B cell (primary cell): ENCODE measurements around the gene ESRRB.

Experiments
- CTCF ChIP-seq: fragments of 200-600 bp; IDR thresholded peaks from one replicate; pipeline ENCODE4 v1.8.0; 2022; ENCODE audit warnings: antibody characterized with exemption, mild to moderate bottlenecking
- EZH2 ChIP-seq: IDR thresholded peaks from 2 replicates; pipeline ENCODE4 v1.6.1; 2012; ENCODE audit warnings: borderline replicate concordance, low read depth, mild to moderate bottlenecking, moderate library complexity, low read length; ENCODE audit not compliant: insufficient read depth, poor library complexity, severe bottlenecking

GRCh38 chr14:76490735-76491134 lies 114.8 kb downstream of the ESRRB start:
- TF ChIP-seq CTCF (no peak), EZH2 (no peak)
